WERI-Rb-1 (cell line): ENCODE results near the gene FBXO40.

Experiments used
- DNase-seq: peaks from one replicate; pipeline ENCODE4 v3.0.0-alpha.2; 2020
- H3K27ac ChIP-seq: fragments of 250-450 bp; sonication (Bioruptor Pico); 2 replicates; pipeline ENCODE4 v1.5.1; 2020; ENCODE audit warnings: mild to moderate bottlenecking, moderate library complexity
- H3K27me3 ChIP-seq: fragments of 250-450 bp; sonication (Bioruptor Pico); 2 replicates; pipeline ENCODE4 v1.5.1; 2021; ENCODE audit warnings: mild to moderate bottlenecking, low read depth, moderate library complexity; ENCODE audit not compliant: insufficient read depth, severe bottlenecking
- H3K36me3 ChIP-seq: fragments of 250-450 bp; sonication (Bioruptor Pico); 2 replicates; pipeline ENCODE4 v1.5.1; 2020; ENCODE audit warnings: mild to moderate bottlenecking, moderate library complexity
- H3K4me3 ChIP-seq: 2 replicates; pipeline ENCODE4 v1.5.1; 2011; ENCODE audit warnings: low read depth, mild to moderate bottlenecking, control low read depth, low read length
- H3K9me3 ChIP-seq: fragments of 250-450 bp; sonication (Bioruptor Pico); 2 replicates; pipeline ENCODE4 v1.5.1; 2021; ENCODE audit warnings: mild to moderate bottlenecking, moderate library complexity; ENCODE audit not compliant: severe bottlenecking
- CTCF ChIP-seq: IDR thresholded peaks from 2 replicates; pipeline ENCODE4 v1.5.1; 2011; ENCODE audit warnings: low read depth, mild to moderate bottlenecking, control low read depth, inconsistent platforms, low read length

FBXO40 gene

GRCh38 chr3:121654493-121655385, 61.6 kb downstream of the FBXO40 start:
- no peaks in the 10 kb centered on the region for H3K27me3 ChIP-seq
- H3K4me3 ChIP-seq, result no peak overlapping the region
- no peaks in the 10 kb centered on the region for H3K36me3 ChIP-seq
- no peak for TF ChIP-seq CTCF
- no peak overlapping the region for H3K27ac ChIP-seq
- no peaks in the 10 kb centered on the region for H3K9me3 ChIP-seq
- DNase-seq, result no peak

- no peak for DNase-seq
- H3K27ac ChIP-seq, result no peak overlapping the region
- no peaks in the 10 kb centered on the region for H3K27me3 ChIP-seq
- H3K36me3 ChIP-seq, result peaks cover 10% of the 10 kb centered on the region
- TF ChIP-seq CTCF, result no peak
- no peaks in the 10 kb centered on the region for H3K9me3 ChIP-seq
- H3K4me3 ChIP-seq, result no peak overlapping the region
Observed at GRCh38 chr3:121658716-121659435, 65.7 kb downstream of the FBXO40 start.

GRCh38 chr3:121659586-121659985, 66.4 kb downstream of the FBXO40 start:
- no peak for TF ChIP-seq CTCF
- Histone ChIP-seq H3K27ac (no peak overlapping the region), H3K27me3 (no peaks in the 10 kb centered on the region), H3K36me3 (peaks cover 17% of the 10 kb centered on the region), H3K4me3 (no peak overlapping the region), H3K9me3 (no peaks in the 10 kb centered on the region)
- no peak for DNase-seq

- no peak within 1 kb of the TSS for H3K27ac ChIP-seq
- no peak for DNase-seq
- peaks cover 24% of the 10 kb centered on the region for H3K36me3 ChIP-seq
- TF ChIP-seq CTCF, result no peak
- no peak within 1 kb of the TSS for H3K4me3 ChIP-seq
- no peaks in the 10 kb centered on the region for H3K27me3 ChIP-seq
- no peaks in the 10 kb centered on the region for H3K9me3 ChIP-seq
Observed at GRCh38 chr3:121660356-121661171, 67.4 kb downstream of the FBXO40 start, which contains the start of gene HCLS1. Gene HCLS1 (minus strand): TSS chr3:121660903. CDS start chr3:121658347, 2,556 bp downstream.

DNA sequence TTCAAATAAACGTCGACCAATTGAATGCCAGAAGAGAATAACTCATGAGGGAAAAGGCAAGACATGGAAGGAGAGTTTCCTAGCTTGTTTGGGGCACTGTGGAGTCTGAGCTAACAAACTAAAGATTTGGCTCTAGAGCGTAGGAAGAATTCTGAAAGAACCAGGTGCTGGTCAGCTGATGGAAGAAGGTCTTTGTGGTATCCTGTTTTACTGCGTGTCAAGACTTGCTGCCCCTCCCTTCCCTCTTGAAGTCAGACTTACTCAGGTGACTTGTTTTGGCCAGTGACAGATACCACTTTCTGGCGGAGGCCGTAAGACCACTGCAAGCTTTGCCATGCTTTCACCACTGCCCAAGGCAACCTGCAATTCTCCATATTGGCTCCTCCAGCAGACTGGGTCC, 68.2 kb downstream of the FBXO40 start:
- no peak for TF ChIP-seq CTCF
- Histone ChIP-seq H3K27ac (no peak overlapping the region), H3K4me3 (no peak overlapping the region), H3K27me3 (no peaks in the 10 kb centered on the region), H3K9me3 (no peaks in the 10 kb centered on the region), H3K36me3 (peaks cover 32% of the 10 kb centered on the region)
- no peak for DNase-seq
